Gastrocnemius medialis (tissue), 4 donors: ENCODE results near the gene WDR33. TPM values are rescaled to one million over a fixed set of nuclear protein-coding genes. Genes with fewer than 3 reads are reported as not detected.
"Not testable (repeated sequence)": the region's sequence is repeated elsewhere in the genome, so short reads cannot be mapped to it uniquely, and the experiment has no call there.

Experiments
- ATAC-seq, 2 donors: fragments of 150-250 bp; one replicate each; pipeline ENCODE4 v1.9.1; 2016
- DNase-seq, 2 donors: peaks; one replicate each; pipeline ENCODE4 v3.0.0-alpha.2; 2019
- H3K27ac ChIP-seq, 4 donors: fragments of 200-600 bp; sonication (generic); 1 replicate in 1 of 4; 2 replicates in 3 of 4; pipeline ENCODE4 v1.5.1; 2016 to 2018; ENCODE audit warnings: mild to moderate bottlenecking in 2 of 4, moderate library complexity in 1 of 4
- H3K27me3 ChIP-seq, 3 donors: fragments of 200-600 bp; sonication (generic) in 2 of 3; 1 replicate in 1 of 3; 2 replicates in 2 of 3; pipeline versions ENCODE4 v1.5.1 to v1.6.0; 2016 to 2019; ENCODE audit warnings: mild to moderate bottlenecking in 1 of 3, moderate library complexity in 1 of 3
- H3K36me3 ChIP-seq, 2 donors: fragments of 200-600 bp; sonication (generic) in 1 of 2; one replicate each; pipeline ENCODE4 v1.5.1; 2017 to 2018
- H3K4me1 ChIP-seq, 2 donors: fragments of 200-600 bp; sonication (generic) in 1 of 2; one replicate each; pipeline ENCODE4 v1.5.1; 2016 to 2017; ENCODE audit warnings: mild to moderate bottlenecking in 2 of 2
- H3K4me3 ChIP-seq, 4 donors: fragments of 200-600 bp; sonication (generic) in 3 of 4; 1 replicate in 1 of 4; 2 replicates in 3 of 4; pipeline ENCODE4 v1.5.1; 2016 to 2019; ENCODE audit warnings: mild to moderate bottlenecking in 2 of 4
- H3K9me3 ChIP-seq, 3 donors: fragments of 200-600 bp; sonication (generic) in 2 of 3; 1 replicate in 1 of 3; 2 replicates in 2 of 3; pipeline ENCODE4 v1.5.1; 2016 to 2019
- CTCF ChIP-seq, 5 experiments: fragments of 450-650 bp in 3 of 5; fragments of 200-600 bp in 2 of 5; sonication (generic) in 2 of 5; IDR thresholded peaks in 4 of 5; conservative IDR thresholded peaks in 1 of 5; 1 replicate in 4 of 5; 2 replicates in 1 of 5; pipeline ENCODE4 v1.5.1; 2016 to 2019; ENCODE audit warnings: antibody characterized with exemption in 5 of 5, mild to moderate bottlenecking in 3 of 5, moderate library complexity in 3 of 5
- POLR2A ChIP-seq, 2 donors: fragments of 450-650 bp; IDR thresholded peaks; one replicate each; pipeline ENCODE4 v1.6.1; 2017; ENCODE audit warnings: antibody characterized with exemption in 2 of 2, mild to moderate bottlenecking in 2 of 2, moderate library complexity in 2 of 2
- in situ Hi-C, 4 donors: fragments of 200-750 bp; cut with MboI; loops; one replicate each; pipeline versions ENCODE4 v1.15.0 to v1.8.0; 2017; ENCODE audit warnings: low sequenced_read_pairs in 4 of 4
- intact Hi-C: fragments of 100-400 bp; cut with DNase I; formaldehyde crosslinking; loops from one replicate; pipeline ENCODE4 v1.15.1; 2023; ENCODE audit warnings: low total_unique reads
- total RNA-seq, 4 donors: library from RNA; depleted of rRNA; stranded (reverse); fragments of >200 nt; gene quantifications; one replicate each; pipeline versions ENCODE4 v1.1.0 to v1.2.3, GENCODE V29; 2016

Gene WDR33
- total RNA-seq, 4 donors from 2014 or later: 13.6 to 31.4 (median 20.6) TPM

- in situ Hi-C loops: no loop called here
- H3K27ac ChIP-seq: no peak overlapping the region
These were observed 48.1 kb downstream of the WDR33 start for GRCh38 chr2:127762846-127763245.

GRCh38 chr2:127762441-127762840 is 48.5 kb downstream of the WDR33 start:
- no peak overlapping the region for H3K27ac ChIP-seq
- in situ Hi-C loops: no loop called here
- ATAC-seq (no peak), DNase-seq (no peak)
- no peaks in the 10 kb centered on the region for H3K27me3 ChIP-seq
- intact Hi-C loops: no loop called here
- no peak overlapping the region for H3K4me3 ChIP-seq
- peaks cover 0 to 70% of the 10 kb centered on the region in 2 donors for H3K36me3 ChIP-seq
- TF ChIP-seq CTCF (IDR thresholded peaks at IDR 0.05 in 4 of 5, conservative IDR thresholded peaks at IDR 0.05 in 1 of 5) (no peak), POLR2A (IDR thresholded peaks at IDR 0.05) (no peak)
- H3K9me3 ChIP-seq: no peaks in the 10 kb centered on the region
- no peaks in the 10 kb centered on the region for H3K4me1 ChIP-seq

More at GRCh38 chr2:127762846-127763245, 48.1 kb downstream of the WDR33 start:
- H3K4me1 ChIP-seq: no peaks in the 10 kb centered on the region
- ATAC-seq: no peak
- no peak overlapping the region for H3K4me3 ChIP-seq
- no peaks in the 10 kb centered on the region for H3K27me3 ChIP-seq
- H3K36me3 ChIP-seq: peaks cover 0 to 74% of the 10 kb centered on the region in 2 donors
- intact Hi-C loops: no loop called here
- no peak for DNase-seq
- no peaks in the 10 kb centered on the region for H3K9me3 ChIP-seq
- no peak for TF ChIP-seq POLR2A (IDR thresholded peaks at IDR 0.05)

- Histone ChIP-seq H3K9me3 (no peaks in the 10 kb centered on the region), H3K27ac (no peak overlapping the region), H3K4me3 (no peak overlapping the region), H3K36me3 (peaks cover 0 to 57% of the 10 kb centered on the region in 2 donors), H3K27me3 (no peaks in the 10 kb centered on the region), H3K4me1 (no peaks in the 10 kb centered on the region)
- no peak for DNase-seq
- intact Hi-C loops: no loop called here
- TF ChIP-seq CTCF (IDR thresholded peaks at IDR 0.05 in 4 of 5, conservative IDR thresholded peaks at IDR 0.05 in 1 of 5): no peak
- no peak for TF ChIP-seq POLR2A (IDR thresholded peaks at IDR 0.05)
- in situ Hi-C loops: no loop called here
- no peak for ATAC-seq
These were observed 51.0 kb downstream of the WDR33 start for GRCh38 chr2:127759931-127760330.

- TF ChIP-seq POLR2A (IDR thresholded peaks at IDR 0.05): no peak
- no peak for TF ChIP-seq CTCF (IDR thresholded peaks at IDR 0.05 in 4 of 5, conservative IDR thresholded peaks at IDR 0.05 in 1 of 5)
- H3K27ac ChIP-seq: no peak overlapping the region
- H3K9me3 ChIP-seq: no peaks in the 10 kb centered on the region
- H3K36me3 ChIP-seq: peaks cover 0 to 9% of the 10 kb centered on the region in 2 donors
- no peak for DNase-seq
- no peaks in the 10 kb centered on the region for H3K27me3 ChIP-seq
- intact Hi-C loops (no loop called here), in situ Hi-C loops (no loop called here)
- H3K4me3 ChIP-seq: no peak overlapping the region
- no peak for ATAC-seq
- no peaks in the 10 kb centered on the region for H3K4me1 ChIP-seq
These were observed 56.8 kb downstream of the WDR33 start for GRCh38 chr2:127754186-127754585.

- in situ Hi-C loops: no loop called here
- no peak for DNase-seq
These were observed 57.6 kb downstream of the WDR33 start for GRCh38 chr2:127753374-127753773.

GRCh38 chr2:127749537-127749936 is 61.4 kb downstream of the WDR33 start:
- intact Hi-C loops, H3K36me3 ChIP-seq, H3K27ac ChIP-seq, H3K9me3 ChIP-seq, DNase-seq, ATAC-seq, in situ Hi-C loops, H3K4me1 ChIP-seq, H3K27me3 ChIP-seq, H3K4me3 ChIP-seq: not testable (repeated sequence)

More at GRCh38 chr2:127753374-127753773, 57.6 kb downstream of the WDR33 start:
- ATAC-seq: no peak
- Histone ChIP-seq H3K4me1 (no peaks in the 10 kb centered on the region), H3K27ac (no peak overlapping the region), H3K9me3 (no peaks in the 10 kb centered on the region), H3K4me3 (no peak overlapping the region), H3K36me3 (peaks cover 0 to 6% of the 10 kb centered on the region in 2 donors), H3K27me3 (no peaks in the 10 kb centered on the region)
- intact Hi-C loops: no loop called here
- TF ChIP-seq POLR2A (IDR thresholded peaks at IDR 0.05) (no peak), CTCF (IDR thresholded peaks at IDR 0.05 in 4 of 5, conservative IDR thresholded peaks at IDR 0.05 in 1 of 5) (no peak)
